KMS-11 (cell line): ENCODE results near the gene PPARA.

Experiments
- H2AFZ ChIP-seq: fragments of 200-600 bp; sonication (generic); 2 replicates; pipeline ENCODE4 v1.6.1; 2016; ENCODE audit warnings: antibody characterized with exemption, mixed run types, low read depth
- H3K27ac ChIP-seq: fragments of 200-600 bp; sonication (generic); 2 replicates; pipeline ENCODE4 v1.6.1; 2016; ENCODE audit warnings: mild to moderate bottlenecking, mixed run types
- H3K27me3 ChIP-seq: fragments of 200-600 bp; sonication (generic); 2 replicates; pipeline ENCODE4 v1.6.1; 2017; ENCODE audit warnings: mild to moderate bottlenecking, low read depth, mixed run types, moderate library complexity; ENCODE audit not compliant: insufficient read depth
- H3K36me3 ChIP-seq: fragments of 200-600 bp; sonication (generic); 2 replicates; pipeline ENCODE4 v1.6.1; 2017; ENCODE audit warnings: mild to moderate bottlenecking, mixed run types; ENCODE audit not compliant: insufficient read depth
- H3K4me1 ChIP-seq: fragments of 200-600 bp; sonication (generic); 2 replicates; pipeline ENCODE4 v1.6.1; 2016; ENCODE audit warnings: mild to moderate bottlenecking, low read depth, mixed run types; ENCODE audit not compliant: poor library complexity, severe bottlenecking
- H3K4me2 ChIP-seq: fragments of 200-600 bp; sonication (generic); 2 replicates; pipeline ENCODE4 v1.7.0; 2016; ENCODE audit warnings: mild to moderate bottlenecking, mixed run types
- H3K4me3 ChIP-seq: fragments of 200-600 bp; sonication (generic); IDR thresholded peaks from 2 replicates; pipeline ENCODE4 v1.6.1; 2017; ENCODE audit warnings: low read depth, low read length, mixed read lengths; ENCODE audit not compliant: insufficient read depth
- H3K79me2 ChIP-seq: fragments of 200-600 bp; sonication (generic); 2 replicates; pipeline ENCODE4 v1.6.1; 2016; ENCODE audit warnings: low read depth, mixed run types; ENCODE audit not compliant: insufficient read depth
- H3K9ac ChIP-seq: fragments of 200-600 bp; sonication (generic); 2 replicates; pipeline ENCODE4 v1.6.1; 2016; ENCODE audit warnings: mild to moderate bottlenecking, mixed run types
- H4K20me1 ChIP-seq: fragments of 200-600 bp; sonication (generic); 2 replicates; pipeline ENCODE4 v1.6.1; 2016; ENCODE audit warnings: mild to moderate bottlenecking, mixed run types; ENCODE audit not compliant: insufficient read depth
- TF ChIP-seq, protein P1 (sequence below): fragments of 200-600 bp; sonication (generic); conservative IDR thresholded peaks from 2 replicates; pipeline ENCODE4 v1.6.1; 2017; ENCODE audit warnings: low read depth, mild to moderate bottlenecking, antibody characterized with exemption, low read length, moderate library complexity, mixed read lengths

Gene PPARA

DNA sequence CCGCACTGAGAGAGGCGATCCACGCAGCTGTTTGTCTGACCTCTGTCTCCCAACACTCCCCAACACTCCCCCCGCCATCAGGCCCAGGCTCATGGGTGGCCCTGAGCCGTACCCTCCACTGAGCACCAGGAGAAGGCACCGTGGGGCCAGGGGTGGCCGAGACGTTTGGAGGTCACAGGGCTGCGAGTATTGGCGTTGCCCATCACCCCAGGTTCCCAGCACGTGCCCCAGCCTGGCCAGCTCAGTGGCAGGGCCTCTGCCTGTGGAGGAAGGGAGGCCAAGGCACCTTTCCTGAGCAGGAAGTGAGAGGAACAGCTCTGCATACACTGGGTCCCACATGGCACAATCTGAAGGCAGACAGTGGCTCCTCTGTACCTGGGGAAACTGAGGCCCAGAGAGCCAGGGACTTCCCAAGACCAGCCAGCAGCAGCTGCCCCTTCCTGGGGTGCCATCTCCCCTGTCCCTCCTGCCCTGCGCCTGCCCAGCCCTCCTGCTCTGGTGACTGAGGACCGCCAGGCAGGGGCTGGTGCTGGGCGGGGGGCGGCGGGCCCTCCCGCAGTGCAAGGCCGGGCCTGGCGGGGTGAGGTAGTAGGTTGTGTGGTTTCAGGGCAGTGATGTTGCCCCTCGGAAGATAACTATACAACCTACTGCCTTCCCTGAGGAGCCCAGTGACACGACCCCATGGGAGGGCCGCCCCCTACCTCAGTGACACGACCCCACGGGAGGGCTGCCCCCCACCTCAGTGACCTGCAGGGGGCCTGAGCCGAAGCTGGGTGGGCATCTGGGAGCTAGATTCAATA lies 37.0 kb upstream of the PPARA start:
- H3K27me3 ChIP-seq = no peaks in the 10 kb centered on the region
- H3K36me3 ChIP-seq = no peaks in the 10 kb centered on the region
- no peak overlapping the region for H3K4me3 ChIP-seq
- no peak overlapping the region for H2AFZ ChIP-seq
- no peaks in the 10 kb centered on the region for H3K79me2 ChIP-seq
- H3K27ac ChIP-seq = no peak overlapping the region
- TF ChIP-seq, protein P1, sequence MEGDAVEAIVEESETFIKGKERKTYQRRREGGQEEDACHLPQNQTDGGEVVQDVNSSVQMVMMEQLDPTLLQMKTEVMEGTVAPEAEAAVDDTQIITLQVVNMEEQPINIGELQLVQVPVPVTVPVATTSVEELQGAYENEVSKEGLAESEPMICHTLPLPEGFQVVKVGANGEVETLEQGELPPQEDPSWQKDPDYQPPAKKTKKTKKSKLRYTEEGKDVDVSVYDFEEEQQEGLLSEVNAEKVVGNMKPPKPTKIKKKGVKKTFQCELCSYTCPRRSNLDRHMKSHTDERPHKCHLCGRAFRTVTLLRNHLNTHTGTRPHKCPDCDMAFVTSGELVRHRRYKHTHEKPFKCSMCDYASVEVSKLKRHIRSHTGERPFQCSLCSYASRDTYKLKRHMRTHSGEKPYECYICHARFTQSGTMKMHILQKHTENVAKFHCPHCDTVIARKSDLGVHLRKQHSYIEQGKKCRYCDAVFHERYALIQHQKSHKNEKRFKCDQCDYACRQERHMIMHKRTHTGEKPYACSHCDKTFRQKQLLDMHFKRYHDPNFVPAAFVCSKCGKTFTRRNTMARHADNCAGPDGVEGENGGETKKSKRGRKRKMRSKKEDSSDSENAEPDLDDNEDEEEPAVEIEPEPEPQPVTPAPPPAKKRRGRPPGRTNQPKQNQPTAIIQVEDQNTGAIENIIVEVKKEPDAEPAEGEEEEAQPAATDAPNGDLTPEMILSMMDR = no peak
- H3K9ac ChIP-seq = no peak overlapping the region
- no peak overlapping the region for H3K4me2 ChIP-seq
- H4K20me1 ChIP-seq = no peaks in the 10 kb centered on the region
- no peaks in the 10 kb centered on the region for H3K4me1 ChIP-seq

- Histone ChIP-seq H3K27me3 (no peaks in the 10 kb centered on the region), H3K4me1 (no peaks in the 10 kb centered on the region), H3K4me2 (no peak overlapping the region), H2AFZ (no peak overlapping the region), H3K36me3 (no peaks in the 10 kb centered on the region), H3K9ac (no peak overlapping the region), H3K4me3 (no peak overlapping the region), H4K20me1 (no peaks in the 10 kb centered on the region), H3K79me2 (no peaks in the 10 kb centered on the region), H3K27ac (no peak overlapping the region)
- TF ChIP-seq, protein P1 = no peak
These were observed 36.3 kb upstream of the PPARA start for GRCh38 chr22:46113910-46114517.

GRCh38 chr22:46114518-46115387 lies 35.6 kb upstream of the PPARA start:
- Histone ChIP-seq H3K27me3 (no peaks in the 10 kb centered on the region), H3K27ac (no peak overlapping the region), H3K79me2 (no peaks in the 10 kb centered on the region), H3K9ac (no peak overlapping the region), H3K4me1 (no peaks in the 10 kb centered on the region), H3K4me3 (no peak overlapping the region), H2AFZ (no peak overlapping the region), H3K36me3 (no peaks in the 10 kb centered on the region), H3K4me2 (no peak overlapping the region), H4K20me1 (no peaks in the 10 kb centered on the region)
- TF ChIP-seq, protein P1 = no peak

- H3K9ac ChIP-seq = no peak overlapping the region
- H3K4me2 ChIP-seq = no peak overlapping the region
- no peak overlapping the region for H2AFZ ChIP-seq
- no peaks in the 10 kb centered on the region for H3K79me2 ChIP-seq
- no peak overlapping the region for H3K27ac ChIP-seq
- H3K27me3 ChIP-seq = no peaks in the 10 kb centered on the region
- no peaks in the 10 kb centered on the region for H4K20me1 ChIP-seq
- H3K4me1 ChIP-seq = no peaks in the 10 kb centered on the region
- H3K4me3 ChIP-seq = no peak overlapping the region
- H3K36me3 ChIP-seq = no peaks in the 10 kb centered on the region
- TF ChIP-seq, protein P1 = no peak
These were observed 35.0 kb upstream of the PPARA start for GRCh38 chr22:46115388-46115678.
